ENCODE results near the gene HBZ. TPM values are rescaled to one million over a fixed set of nuclear protein-coding genes. Genes with fewer than 3 reads are reported as not detected.

Gene HBZ
- total RNA-seq, 4 donors from 2014 or later = 0.76 TPM; not detected in 3

DNA sequence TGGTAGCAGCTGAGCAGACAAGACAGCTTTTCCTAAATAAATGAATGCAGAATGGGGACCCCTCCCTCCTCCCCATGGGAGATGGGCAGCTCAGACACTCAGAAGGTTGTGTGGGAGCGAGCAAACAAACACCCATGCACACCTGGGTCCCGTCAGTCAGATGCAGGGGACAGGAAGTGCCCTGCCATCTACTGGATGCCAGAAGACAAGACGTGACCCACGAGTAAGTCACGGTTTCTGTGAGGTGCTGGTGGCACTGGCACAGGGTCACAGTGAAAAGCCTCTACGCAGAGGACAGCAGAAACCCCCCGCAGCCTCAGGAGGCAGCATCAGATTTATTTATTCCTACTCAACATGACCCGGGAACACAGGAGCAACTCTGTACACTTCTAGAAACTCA lies 36.2 kb downstream of the HBZ start:
- Histone ChIP-seq H3K27me3 (no peaks in the 10 kb centered on the region), H3K36me3 (no peaks in the 10 kb centered on the region), H3K27ac (no peak overlapping the region), H3K4me3 (no peak overlapping the region), H3K9me3 (no peaks in the 10 kb centered on the region), H3K4me1 (no peaks in the 10 kb centered on the region)
- TF ChIP-seq POLR2A (IDR thresholded peaks at IDR 0.05) = no peak
- TF ChIP-seq, protein P1, sequence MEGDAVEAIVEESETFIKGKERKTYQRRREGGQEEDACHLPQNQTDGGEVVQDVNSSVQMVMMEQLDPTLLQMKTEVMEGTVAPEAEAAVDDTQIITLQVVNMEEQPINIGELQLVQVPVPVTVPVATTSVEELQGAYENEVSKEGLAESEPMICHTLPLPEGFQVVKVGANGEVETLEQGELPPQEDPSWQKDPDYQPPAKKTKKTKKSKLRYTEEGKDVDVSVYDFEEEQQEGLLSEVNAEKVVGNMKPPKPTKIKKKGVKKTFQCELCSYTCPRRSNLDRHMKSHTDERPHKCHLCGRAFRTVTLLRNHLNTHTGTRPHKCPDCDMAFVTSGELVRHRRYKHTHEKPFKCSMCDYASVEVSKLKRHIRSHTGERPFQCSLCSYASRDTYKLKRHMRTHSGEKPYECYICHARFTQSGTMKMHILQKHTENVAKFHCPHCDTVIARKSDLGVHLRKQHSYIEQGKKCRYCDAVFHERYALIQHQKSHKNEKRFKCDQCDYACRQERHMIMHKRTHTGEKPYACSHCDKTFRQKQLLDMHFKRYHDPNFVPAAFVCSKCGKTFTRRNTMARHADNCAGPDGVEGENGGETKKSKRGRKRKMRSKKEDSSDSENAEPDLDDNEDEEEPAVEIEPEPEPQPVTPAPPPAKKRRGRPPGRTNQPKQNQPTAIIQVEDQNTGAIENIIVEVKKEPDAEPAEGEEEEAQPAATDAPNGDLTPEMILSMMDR (IDR thresholded peaks at IDR 0.05) = no peak
- intact Hi-C loops (cut with DNase I; ENCODE audit: low total_unique reads) = no loop called here
- no peak for DNase-seq

DNA sequence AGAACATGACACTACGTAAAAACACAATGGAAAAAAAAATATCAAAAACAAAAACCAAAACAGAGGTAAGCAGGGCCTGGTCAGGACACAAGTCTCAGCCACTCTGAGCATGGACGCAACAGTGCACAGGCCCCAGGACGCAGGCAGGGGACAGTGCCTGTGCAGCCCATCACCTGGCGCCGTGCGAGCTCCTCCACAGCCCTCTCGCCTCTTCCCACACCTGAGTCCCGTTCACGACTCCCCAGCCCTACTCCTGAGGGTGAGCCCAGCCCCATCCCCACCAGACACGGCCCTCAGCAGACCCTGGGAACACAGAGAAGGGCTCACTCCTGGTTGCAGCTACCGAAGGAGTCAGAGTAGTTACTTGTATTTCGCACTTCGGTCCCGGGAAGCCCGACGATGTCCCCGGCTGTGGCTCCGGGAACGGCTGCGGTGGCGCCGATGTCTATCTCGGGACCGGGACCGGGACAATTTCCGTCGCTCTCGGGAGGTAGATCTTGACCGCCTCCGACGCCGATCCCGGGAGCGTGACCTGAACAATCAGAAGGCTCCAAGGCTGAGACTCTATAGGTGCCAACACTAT lies 37.3 kb downstream of the HBZ start:
- no peaks in the 10 kb centered on the region for H3K27me3 ChIP-seq
- H3K4me3 ChIP-seq = no peak overlapping the region
- DNase-seq = no peak
- H3K36me3 ChIP-seq = no peaks in the 10 kb centered on the region
- H3K27ac ChIP-seq = no peak overlapping the region
- TF ChIP-seq, protein P1 (IDR thresholded peaks at IDR 0.05) = no peak
- no peak for TF ChIP-seq POLR2A (IDR thresholded peaks at IDR 0.05)
- intact Hi-C loops (cut with DNase I; ENCODE audit: low total_unique reads) = no loop called here
- H3K4me1 ChIP-seq = no peaks in the 10 kb centered on the region
- H3K9me3 ChIP-seq = no peaks in the 10 kb centered on the region

DNA sequence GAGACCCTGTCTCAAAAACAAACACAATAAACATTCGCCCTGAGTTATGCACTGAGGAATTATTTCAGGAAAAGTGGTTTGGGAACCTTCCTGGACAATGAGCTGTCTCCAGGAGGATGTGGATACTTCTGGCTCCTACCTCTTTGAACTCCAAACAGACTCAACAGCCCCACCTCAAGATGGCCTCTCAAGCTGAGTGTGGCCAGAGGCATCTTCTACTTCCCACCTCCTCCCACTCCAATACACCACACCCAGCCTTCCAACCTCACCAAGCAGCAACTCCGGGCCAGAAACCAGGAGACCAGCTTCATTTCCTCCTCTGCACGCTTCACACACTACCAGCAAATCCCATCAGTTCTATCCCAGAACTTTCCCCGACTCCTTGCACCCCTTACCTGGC lies 39.4 kb downstream of the HBZ start:
- H3K36me3 ChIP-seq = no peaks in the 10 kb centered on the region
- intact Hi-C loops (cut with DNase I; ENCODE audit: low total_unique reads) = no loop called here

DNA sequence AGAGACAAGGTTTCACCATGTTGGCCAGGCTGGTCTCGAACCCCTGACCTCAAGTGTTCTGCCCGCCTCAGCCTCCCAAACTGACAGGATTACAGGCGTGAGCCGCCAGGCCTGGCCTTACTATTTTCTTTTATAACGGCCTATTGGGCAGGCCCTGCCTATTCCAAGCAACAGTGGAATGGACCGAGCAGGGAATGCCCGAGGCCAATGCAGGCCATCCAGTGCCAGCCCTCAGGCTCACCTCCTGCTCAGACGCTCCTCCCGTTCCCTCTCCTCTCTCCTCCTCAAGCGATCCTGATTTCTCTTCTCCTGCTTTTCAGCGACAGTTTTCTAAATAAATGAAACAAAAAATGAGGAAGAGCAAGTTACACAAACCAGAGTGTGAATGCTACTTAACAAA lies 40.2 kb downstream of the HBZ start:
- no peaks in the 10 kb centered on the region for H3K9me3 ChIP-seq
- no peak overlapping the region for H3K4me3 ChIP-seq
- H3K27me3 ChIP-seq = no peaks in the 10 kb centered on the region
- H3K4me1 ChIP-seq = no peaks in the 10 kb centered on the region
- H3K27ac ChIP-seq = no peak overlapping the region
- no peak for DNase-seq
- TF ChIP-seq, protein P1 (IDR thresholded peaks at IDR 0.05) = no peak
- no peak for TF ChIP-seq POLR2A (IDR thresholded peaks at IDR 0.05)
- intact Hi-C loops (cut with DNase I; ENCODE audit: low total_unique reads) = no loop called here
- no peaks in the 10 kb centered on the region for H3K36me3 ChIP-seq

More for the DNA sequence above, 39.4 kb downstream of the HBZ start:
- H3K9me3 ChIP-seq = no peaks in the 10 kb centered on the region
- H3K4me3 ChIP-seq = no peak overlapping the region
- H3K4me1 ChIP-seq = no peaks in the 10 kb centered on the region
- no peak overlapping the region for H3K27ac ChIP-seq
- TF ChIP-seq, protein P1 (IDR thresholded peaks at IDR 0.05) = no peak
- no peak for TF ChIP-seq POLR2A (IDR thresholded peaks at IDR 0.05)
- no peaks in the 10 kb centered on the region for H3K27me3 ChIP-seq
- DNase-seq = no peak

DNA sequence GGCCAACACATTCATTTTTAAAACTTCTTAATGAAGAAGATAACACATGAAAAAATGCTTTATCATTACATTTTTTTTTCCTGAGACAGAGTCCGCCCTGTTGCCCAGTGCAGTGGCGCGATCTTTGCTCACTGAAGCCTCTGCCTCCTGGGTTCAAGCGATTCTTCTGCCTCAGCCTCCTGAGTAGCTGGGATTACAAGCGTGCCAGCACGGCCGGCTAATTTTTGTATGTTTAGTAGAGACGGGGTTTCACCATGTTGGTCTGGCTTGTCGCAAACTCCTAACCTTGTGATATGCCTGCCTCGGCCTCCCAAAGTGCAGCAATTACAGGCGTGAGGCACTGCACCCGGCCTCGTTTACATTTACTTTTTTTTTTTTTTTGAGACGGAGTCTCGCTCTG lies 41.0 kb downstream of the HBZ start:
- TF ChIP-seq, protein P1 (IDR thresholded peaks at IDR 0.05) = no peak
- TF ChIP-seq POLR2A (IDR thresholded peaks at IDR 0.05) = no peak
- no peak overlapping the region for H3K4me3 ChIP-seq
- no peaks in the 10 kb centered on the region for H3K36me3 ChIP-seq
- no peak for DNase-seq
- no peaks in the 10 kb centered on the region for H3K4me1 ChIP-seq
- no peaks in the 10 kb centered on the region for H3K27me3 ChIP-seq
- intact Hi-C loops (cut with DNase I; ENCODE audit: low total_unique reads) = no loop called here
- no peak overlapping the region for H3K27ac ChIP-seq
- H3K9me3 ChIP-seq = no peaks in the 10 kb centered on the region

Data from uterus (tissue), 4 donors.